ENCODE measurements around the gene ATP11A. TPM values are rescaled to one million over a fixed set of nuclear protein-coding genes. Genes with fewer than 3 reads are reported as not detected.

ATP11A gene
- total and polyA plus RNA-seq, 2 experiments from 2014 or later: 12.3 to 52.6 TPM

DNA sequence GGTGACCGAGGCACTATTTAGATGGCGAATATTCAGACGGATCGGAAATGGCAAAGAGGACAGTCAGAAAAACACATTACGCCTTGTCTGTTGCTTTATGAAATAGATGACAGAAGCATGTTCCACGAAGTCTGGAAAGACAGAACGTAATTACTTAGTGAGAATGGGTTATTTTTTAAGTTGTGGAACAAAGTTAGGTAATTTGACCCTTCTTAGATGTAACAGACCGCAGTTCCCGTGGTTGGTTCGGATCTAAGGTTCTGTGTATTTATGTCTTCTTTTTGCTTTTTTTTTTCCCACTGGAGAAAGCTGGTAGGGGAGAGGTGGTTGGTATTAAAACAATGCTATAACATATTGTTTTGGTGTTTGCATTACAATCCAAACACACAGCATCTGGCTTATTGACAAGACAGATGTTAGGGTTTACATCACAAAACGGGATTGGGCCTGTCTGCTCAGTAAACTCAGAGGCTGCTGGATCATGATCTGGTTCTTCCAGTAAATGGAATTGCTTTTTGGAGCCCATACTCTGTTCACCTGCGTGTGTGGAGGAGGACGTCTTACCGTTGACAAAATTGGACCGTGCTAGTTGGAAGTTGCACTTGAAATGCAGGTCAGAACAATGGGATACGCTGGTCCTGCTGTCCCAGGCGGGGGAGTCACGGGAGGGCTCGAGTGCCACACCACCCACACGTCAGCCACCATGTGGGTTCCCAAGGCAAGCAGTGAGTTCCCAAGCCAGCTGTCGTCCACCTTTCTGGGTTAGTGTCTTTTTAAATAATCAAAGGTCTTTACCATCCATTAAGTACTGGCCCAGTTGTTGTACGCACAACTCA is 13.8 kb downstream of the ATP11A start (continued):
- TF ChIP-seq, protein P1, sequence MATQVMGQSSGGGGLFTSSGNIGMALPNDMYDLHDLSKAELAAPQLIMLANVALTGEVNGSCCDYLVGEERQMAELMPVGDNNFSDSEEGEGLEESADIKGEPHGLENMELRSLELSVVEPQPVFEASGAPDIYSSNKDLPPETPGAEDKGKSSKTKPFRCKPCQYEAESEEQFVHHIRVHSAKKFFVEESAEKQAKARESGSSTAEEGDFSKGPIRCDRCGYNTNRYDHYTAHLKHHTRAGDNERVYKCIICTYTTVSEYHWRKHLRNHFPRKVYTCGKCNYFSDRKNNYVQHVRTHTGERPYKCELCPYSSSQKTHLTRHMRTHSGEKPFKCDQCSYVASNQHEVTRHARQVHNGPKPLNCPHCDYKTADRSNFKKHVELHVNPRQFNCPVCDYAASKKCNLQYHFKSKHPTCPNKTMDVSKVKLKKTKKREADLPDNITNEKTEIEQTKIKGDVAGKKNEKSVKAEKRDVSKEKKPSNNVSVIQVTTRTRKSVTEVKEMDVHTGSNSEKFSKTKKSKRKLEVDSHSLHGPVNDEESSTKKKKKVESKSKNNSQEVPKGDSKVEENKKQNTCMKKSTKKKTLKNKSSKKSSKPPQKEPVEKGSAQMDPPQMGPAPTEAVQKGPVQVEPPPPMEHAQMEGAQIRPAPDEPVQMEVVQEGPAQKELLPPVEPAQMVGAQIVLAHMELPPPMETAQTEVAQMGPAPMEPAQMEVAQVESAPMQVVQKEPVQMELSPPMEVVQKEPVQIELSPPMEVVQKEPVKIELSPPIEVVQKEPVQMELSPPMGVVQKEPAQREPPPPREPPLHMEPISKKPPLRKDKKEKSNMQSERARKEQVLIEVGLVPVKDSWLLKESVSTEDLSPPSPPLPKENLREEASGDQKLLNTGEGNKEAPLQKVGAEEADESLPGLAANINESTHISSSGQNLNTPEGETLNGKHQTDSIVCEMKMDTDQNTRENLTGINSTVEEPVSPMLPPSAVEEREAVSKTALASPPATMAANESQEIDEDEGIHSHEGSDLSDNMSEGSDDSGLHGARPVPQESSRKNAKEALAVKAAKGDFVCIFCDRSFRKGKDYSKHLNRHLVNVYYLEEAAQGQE (IDR thresholded peaks at IDR 0.05; ENCODE audit: unreplicated experiment): no peak
- no peak for TF ChIP-seq EZH2phosphoT487 (IDR thresholded peaks at IDR 0.05; ENCODE audit: unreplicated experiment)
- TF ChIP-seq STAT1 (IDR thresholded peaks at IDR 0.05; ENCODE audit: unreplicated experiment): no peak
- no peak for TF ChIP-seq ZNF114 (CRISPR knock-in tag; IDR thresholded peaks at IDR 0.05)
- TF ChIP-seq, protein P2, sequence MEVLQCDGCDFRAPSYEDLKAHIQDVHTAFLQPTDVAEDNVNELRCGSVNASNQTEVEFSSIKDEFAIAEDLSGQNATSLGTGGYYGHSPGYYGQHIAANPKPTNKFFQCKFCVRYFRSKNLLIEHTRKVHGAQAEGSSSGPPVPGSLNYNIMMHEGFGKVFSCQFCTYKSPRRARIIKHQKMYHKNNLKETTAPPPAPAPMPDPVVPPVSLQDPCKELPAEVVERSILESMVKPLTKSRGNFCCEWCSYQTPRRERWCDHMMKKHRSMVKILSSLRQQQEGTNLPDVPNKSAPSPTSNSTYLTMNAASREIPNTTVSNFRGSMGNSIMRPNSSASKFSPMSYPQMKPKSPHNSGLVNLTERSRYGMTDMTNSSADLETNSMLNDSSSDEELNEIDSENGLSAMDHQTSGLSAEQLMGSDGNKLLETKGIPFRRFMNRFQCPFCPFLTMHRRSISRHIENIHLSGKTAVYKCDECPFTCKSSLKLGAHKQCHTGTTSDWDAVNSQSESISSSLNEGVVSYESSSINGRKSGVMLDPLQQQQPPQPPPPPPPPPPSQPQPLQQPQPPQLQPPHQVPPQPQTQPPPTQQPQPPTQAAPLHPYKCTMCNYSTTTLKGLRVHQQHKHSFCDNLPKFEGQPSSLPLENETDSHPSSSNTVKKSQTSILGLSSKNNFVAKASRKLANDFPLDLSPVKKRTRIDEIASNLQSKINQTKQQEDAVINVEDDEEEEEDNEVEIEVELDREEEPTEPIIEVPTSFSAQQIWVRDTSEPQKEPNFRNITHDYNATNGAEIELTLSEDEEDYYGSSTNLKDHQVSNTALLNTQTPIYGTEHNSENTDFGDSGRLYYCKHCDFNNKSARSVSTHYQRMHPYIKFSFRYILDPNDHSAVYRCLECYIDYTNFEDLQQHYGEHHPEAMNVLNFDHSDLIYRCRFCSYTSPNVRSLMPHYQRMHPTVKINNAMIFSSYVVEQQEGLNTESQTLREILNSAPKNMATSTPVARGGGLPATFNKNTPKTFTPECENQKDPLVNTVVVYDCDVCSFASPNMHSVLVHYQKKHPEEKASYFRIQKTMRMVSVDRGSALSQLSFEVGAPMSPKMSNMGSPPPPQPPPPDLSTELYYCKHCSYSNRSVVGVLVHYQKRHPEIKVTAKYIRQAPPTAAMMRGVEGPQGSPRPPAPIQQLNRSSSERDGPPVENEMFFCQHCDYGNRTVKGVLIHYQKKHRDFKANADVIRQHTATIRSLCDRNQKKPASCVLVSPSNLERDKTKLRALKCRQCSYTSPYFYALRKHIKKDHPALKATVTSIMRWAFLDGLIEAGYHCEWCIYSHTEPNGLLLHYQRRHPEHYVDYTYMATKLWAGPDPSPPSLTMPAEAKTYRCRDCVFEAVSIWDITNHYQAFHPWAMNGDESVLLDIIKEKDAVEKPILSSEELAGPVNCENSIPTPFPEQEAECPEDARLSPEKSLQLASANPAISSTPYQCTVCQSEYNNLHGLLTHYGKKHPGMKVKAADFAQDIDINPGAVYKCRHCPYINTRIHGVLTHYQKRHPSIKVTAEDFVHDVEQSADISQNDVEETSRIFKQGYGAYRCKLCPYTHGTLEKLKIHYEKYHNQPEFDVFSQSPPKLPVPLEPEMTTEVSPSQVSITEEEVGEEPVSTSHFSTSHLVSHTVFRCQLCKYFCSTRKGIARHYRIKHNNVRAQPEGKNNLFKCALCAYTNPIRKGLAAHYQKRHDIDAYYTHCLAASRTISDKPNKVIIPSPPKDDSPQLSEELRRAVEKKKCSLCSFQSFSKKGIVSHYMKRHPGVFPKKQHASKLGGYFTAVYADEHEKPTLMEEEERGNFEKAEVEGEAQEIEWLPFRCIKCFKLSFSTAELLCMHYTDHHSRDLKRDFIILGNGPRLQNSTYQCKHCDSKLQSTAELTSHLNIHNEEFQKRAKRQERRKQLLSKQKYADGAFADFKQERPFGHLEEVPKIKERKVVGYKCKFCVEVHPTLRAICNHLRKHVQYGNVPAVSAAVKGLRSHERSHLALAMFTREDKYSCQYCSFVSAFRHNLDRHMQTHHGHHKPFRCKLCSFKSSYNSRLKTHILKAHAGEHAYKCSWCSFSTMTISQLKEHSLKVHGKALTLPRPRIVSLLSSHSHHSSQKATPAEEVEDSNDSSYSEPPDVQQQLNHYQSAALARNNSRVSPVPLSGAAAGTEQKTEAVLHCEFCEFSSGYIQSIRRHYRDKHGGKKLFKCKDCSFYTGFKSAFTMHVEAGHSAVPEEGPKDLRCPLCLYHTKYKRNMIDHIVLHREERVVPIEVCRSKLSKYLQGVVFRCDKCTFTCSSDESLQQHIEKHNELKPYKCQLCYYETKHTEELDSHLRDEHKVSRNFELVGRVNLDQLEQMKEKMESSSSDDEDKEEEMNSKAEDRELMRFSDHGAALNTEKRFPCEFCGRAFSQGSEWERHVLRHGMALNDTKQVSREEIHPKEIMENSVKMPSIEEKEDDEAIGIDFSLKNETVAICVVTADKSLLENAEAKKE (CRISPR knock-in tag; IDR thresholded peaks at IDR 0.05): no peak
- TF ChIP-seq CREB1 (CRISPR knock-in tag; IDR thresholded peaks at IDR 0.05; ENCODE audit: low read depth): no peak

Data from GM23338 (cell line).